Dermis microvascular lymphatic vessel endothelial cell (primary cell): ENCODE data around the gene PRXL2C. TPM values are rescaled to one million over a fixed set of nuclear protein-coding genes. Genes with fewer than 3 reads are reported as not detected.
"Not testable (repeated sequence)": the region's sequence is repeated elsewhere in the genome, so short reads cannot be mapped to it uniquely, and the experiment has no call there.

Experiments
- DNase-seq, 2 donors: peaks; one replicate each; pipeline versions ENCODE4 v3.0.0 to v3.0.0-alpha.2; 2010; ENCODE audit warnings: low read depth in 2 of 2
- total RNA-seq: library from RNA; depleted of rRNA; stranded (reverse); fragments of >200 nt; gene quantifications from 2 replicates; pipeline ENCODE4 v1.2.1, GENCODE V29; 2014

Gene PRXL2C
- total RNA-seq, 1 donor from 2014 or later, result 27.2 TPM

GRCh38 chr9:96649620-96650324 lies 5.3 kb downstream of the PRXL2C start:
- DNase-seq, result no peak

GRCh38 chr9:96646081-96646991 lies 8.8 kb downstream of the PRXL2C start:
- peak; percentile 9 to 39 for DNase-seq

GRCh38 chr9:96644137-96644536 lies 11.0 kb downstream of the PRXL2C start:
- DNase-seq, result no peak

- DNase-seq, result no peak
These were observed 13.6 kb downstream of the PRXL2C start for GRCh38 chr9:96641514-96641913.

GRCh38 chr9:96638606-96639364 lies 16.3 kb downstream of the PRXL2C start:
- DNase-seq, result no peak

GRCh38 chr9:96636368-96636767 lies 18.7 kb downstream of the PRXL2C start:
- no peak for DNase-seq

- not testable (repeated sequence) for DNase-seq
These were observed 21.5 kb downstream of the PRXL2C start for GRCh38 chr9:96633579-96633978.

- DNase-seq, result no peak
These were observed 28.2 kb downstream of the PRXL2C start for GRCh38 chr9:96626912-96627311.

GRCh38 chr9:96621618-96622017 lies 33.5 kb downstream of the PRXL2C start:
- no peak for DNase-seq

GRCh38 chr9:96620832-96621269 lies 34.3 kb downstream of the PRXL2C start:
- no peak for DNase-seq

- no peak for DNase-seq
These were observed 35.0 kb downstream of the PRXL2C start for GRCh38 chr9:96620181-96620514.

- DNase-seq, result peak; percentile 79 to 90
These were observed 35.5 kb downstream of the PRXL2C start, which contains the start of gene CDC14B for GRCh38 chr9:96619491-96620180. Gene CDC14B (minus strand): TSS chr9:96619843. CDS start chr9:96619378, 465 bp downstream.

- no peak for DNase-seq
These were observed 36.0 kb downstream of the PRXL2C start for GRCh38 chr9:96619124-96619465.

GRCh38 chr9:96618209-96619123 lies 36.7 kb downstream of the PRXL2C start:
- peak; percentile 17 to 44 for DNase-seq

- DNase-seq, result no peak
These were observed 37.5 kb downstream of the PRXL2C start for GRCh38 chr9:96617439-96618185.

- no peak for DNase-seq
These were observed 38.2 kb downstream of the PRXL2C start for GRCh38 chr9:96616817-96617438.

- no peak for DNase-seq
These were observed 39.7 kb downstream of the PRXL2C start for GRCh38 chr9:96615411-96615810.

GRCh38 chr9:96614664-96615063 lies 40.5 kb downstream of the PRXL2C start:
- not testable (repeated sequence) for DNase-seq

- DNase-seq, result no peak
These were observed 42.0 kb downstream of the PRXL2C start for GRCh38 chr9:96612966-96613589.
